GM18858 (cell line): ENCODE measurements around the gene LAMA3.

Experiments
- ATAC-seq: cut with Tn5 transposase; IDR thresholded peaks from one replicate; pipeline ENCODE4 v1.9.1; 2021; ENCODE audit not compliant: unreplicated experiment

LAMA3 gene

GRCh38 chr18:23897291-23897690 lies 208.0 kb downstream of the LAMA3 start:
- no peak for ATAC-seq

DNA sequence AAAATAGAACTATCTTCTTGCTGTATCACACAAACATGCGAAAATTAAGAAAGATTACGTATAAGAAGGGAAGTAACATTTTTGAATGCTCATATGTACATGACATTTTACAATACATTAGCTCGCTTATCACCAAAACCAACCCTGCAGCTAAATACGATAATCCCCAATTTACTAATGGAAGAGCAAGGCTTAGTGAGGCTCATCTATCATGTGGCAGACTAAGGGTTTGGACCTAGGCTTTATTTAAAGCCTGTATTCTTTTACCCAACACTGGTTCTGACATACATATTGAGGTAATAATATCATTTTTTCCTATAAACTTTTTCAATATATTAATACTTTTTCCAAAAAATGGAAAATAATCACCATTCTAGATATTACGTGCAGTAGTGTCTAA lies 208.5 kb downstream of the LAMA3 start:
- ATAC-seq = no peak

DNA sequence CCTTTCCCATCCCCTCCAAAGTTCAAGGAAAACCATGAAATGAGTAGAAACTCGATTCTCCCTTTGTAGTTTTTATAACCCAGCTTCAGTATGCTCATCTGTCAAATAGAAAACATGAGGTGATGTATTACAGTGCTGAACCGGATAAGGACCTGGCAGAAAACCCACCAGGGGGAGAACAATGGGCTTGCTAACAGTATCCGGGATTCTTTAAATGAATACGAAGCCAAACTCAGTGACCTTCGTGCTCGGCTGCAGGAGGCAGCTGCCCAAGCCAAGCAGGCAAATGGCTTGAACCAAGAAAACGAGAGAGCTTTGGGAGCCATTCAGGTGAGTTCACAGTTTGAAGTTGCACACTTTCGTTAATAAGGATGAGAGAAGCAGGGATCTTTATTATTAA lies 211.7 kb downstream of the LAMA3 start:
- ATAC-seq = no peak

DNA sequence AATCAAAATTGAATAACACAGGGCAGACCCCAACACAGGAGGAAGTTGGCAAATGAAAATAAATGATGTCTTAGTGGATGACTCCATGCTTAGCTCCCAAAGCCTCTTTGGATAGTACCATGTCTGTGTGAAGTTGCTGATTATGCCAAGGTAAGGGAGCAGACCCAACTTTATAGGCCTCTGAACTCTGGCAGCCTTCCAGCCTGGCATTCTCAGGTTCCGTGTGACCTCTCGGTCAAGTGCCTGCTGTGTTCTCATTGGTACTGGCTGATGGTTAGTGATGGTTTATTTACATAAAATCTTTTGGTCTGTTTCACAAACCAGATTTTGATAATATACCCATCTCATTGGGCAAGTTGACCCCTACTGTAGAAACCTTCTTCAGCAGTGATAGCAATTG lies 213.1 kb downstream of the LAMA3 start:
- no peak for ATAC-seq

DNA sequence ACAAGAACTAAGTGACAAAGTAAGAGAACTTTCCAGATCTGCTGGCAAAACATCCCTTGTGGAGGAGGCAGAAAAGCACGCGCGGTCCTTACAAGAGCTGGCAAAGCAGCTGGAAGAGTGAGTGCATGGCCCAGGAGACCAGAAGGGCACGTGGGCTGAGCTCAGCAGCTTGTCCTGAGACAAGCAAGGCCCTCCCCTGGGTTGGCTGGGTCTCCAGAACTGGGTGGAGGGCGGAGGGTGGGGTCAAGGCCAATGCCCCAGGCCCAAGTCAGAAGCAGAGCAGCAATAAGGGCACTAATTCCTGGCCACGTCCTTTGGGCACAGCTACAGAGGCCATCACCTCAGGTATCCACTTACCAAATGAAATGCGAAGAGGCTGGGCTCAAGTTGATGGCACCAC lies 214.7 kb downstream of the LAMA3 start:
- ATAC-seq = no peak

DNA sequence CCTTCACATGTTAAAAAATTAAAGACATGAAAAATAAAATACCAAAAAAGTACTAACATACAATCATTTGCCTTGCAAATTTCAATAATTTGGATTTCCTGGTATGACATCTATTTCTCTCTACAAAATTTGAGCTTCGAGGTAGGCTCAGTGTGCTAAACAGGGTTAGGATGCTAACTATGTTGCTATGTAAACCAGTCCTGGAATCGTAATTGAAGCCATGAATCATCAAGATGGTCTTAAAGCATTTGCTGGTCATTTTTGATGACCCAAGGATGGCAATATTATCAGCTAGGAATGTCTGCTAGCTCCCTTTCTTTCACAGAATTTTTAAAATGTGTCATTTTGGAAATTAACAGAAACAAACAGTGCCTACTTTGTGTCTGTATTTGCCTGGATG lies 217.4 kb downstream of the LAMA3 start:
- ATAC-seq = no peak

GRCh38 chr18:23908827-23909226 lies 219.6 kb downstream of the LAMA3 start:
- ATAC-seq = no peak

DNA sequence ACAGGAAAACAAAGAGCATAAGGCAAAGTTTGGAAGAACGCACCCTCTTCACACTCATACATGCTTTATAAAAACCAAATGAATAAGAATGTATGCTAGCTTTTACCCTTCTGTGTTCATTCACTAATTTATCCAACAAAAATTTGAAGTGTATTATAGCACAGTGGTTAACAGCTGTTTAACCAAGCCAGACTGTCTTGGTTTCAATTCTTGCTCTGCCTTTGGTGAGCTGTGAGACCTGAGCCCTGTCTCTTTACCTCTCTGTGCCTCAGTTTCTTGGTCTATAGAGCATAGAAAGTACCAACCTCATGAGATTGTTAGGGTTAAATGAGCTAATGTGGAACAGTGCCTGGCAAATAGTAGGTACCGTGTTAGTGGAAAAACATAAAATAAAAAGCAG lies 220.8 kb downstream of the LAMA3 start:
- no peak for ATAC-seq

- no peak for ATAC-seq
Observed at GRCh38 chr18:23912356-23912755, 223.1 kb downstream of the LAMA3 start.

- no peak for ATAC-seq
Observed at GRCh38 chr18:23916338-23916737, 227.1 kb downstream of the LAMA3 start.

GRCh38 chr18:23918395-23919032 lies 229.3 kb downstream of the LAMA3 start:
- ATAC-seq = no peak

- no peak for ATAC-seq
Observed at GRCh38 chr18:23920054-23920453, 230.8 kb downstream of the LAMA3 start.

- no peak for ATAC-seq
Observed at GRCh38 chr18:23921716-23922285, 232.5 kb downstream of the LAMA3 start.

- no peak for ATAC-seq
Observed at GRCh38 chr18:23922939-23923338, 233.7 kb downstream of the LAMA3 start.

- ATAC-seq = no peak
Observed at GRCh38 chr18:23924813-23925212, 235.6 kb downstream of the LAMA3 start.

DNA sequence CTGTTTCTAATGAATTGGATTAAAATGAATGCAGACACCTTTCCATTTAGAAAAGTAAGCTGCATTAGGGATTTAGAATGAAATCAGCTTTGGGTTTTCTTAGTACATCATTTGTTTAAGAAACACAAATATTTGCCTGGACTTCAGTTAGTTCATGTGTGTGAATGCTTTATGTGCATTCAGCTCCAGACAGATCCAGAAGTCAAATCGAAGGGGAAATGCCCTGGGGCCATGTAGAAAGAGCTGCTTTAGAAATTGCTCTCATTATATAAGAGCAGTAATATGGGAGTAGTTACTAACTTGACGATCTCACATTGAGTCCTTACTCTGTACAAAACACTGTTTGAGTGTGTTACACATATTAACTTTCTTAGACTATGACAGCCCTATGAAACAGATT lies 237.3 kb downstream of the LAMA3 start:
- no peak for ATAC-seq

DNA sequence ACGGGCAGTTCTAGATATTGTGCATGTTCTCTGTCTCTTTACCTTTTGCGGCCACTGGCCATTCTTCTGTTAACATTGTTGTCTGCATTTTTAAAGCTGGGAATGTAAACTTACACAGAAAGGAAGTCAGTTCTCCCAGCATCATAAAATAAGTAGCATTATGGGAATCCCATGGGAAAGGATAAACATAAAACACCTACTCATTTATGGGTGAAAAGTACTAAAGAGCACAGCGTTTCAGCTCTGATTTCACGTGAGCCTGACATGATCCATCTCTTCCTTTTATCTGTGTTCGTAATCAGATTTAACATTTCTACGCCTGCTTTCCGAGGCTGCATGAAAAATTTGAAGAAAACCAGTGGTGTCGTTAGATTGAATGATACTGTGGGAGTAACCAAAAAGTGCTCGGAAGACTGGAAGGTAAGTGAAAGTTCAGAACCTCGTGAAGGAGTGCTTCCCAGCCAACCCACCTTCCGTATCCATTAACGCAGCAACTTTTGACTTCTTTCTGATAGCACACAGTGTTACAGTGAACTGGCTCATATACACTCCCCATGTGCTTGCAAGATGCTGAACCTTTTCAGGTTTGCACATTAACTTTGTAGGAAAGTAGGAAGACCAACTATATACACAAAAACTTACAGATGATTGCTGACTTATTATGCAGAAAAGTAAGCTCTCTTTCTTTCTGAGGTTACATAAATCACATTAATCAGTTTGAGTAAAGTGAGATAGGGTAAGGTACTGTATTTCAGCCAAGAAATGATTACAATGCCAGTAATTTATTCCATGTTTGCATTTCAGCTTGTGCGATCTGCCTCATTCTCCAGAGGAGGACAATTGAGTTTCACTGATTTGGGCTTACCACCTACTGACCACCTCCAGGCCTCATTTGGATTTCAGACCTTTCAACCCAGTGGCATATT lies 238.8 kb downstream of the LAMA3 start:
- ATAC-seq = no peak

DNA sequence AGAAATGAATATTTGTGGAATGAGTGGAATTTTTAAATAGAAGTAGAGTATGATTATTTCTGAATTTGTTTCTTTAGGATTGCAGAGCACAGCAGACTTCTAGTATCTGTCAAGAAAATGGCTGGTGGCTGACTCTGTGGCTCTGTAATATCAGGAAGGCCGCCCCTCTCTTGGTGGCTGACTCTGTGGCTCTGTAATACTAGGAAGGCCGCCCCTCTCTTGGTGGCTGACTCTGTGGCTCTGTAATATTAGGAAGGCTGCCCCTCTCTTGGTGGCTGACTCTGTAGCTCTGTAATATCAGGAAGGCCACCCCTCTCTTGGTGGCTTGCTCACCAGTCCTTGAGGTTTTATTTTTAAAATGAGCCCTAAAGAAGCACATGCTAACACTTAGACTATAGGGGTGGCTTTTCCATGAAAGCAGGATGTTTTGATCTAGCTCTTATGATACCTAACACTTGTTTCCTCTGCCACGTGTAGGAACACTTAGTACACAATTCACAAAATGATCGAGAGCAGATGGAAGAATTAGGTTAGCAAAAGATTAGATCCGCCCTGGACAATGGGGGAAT lies 240.2 kb downstream of the LAMA3 start:
- no peak for ATAC-seq

- no peak for ATAC-seq
Observed at GRCh38 chr18:23930002-23930401, 240.7 kb downstream of the LAMA3 start.

GRCh38 chr18:23932385-23933067 lies 243.3 kb downstream of the LAMA3 start:
- no peak for ATAC-seq

DNA sequence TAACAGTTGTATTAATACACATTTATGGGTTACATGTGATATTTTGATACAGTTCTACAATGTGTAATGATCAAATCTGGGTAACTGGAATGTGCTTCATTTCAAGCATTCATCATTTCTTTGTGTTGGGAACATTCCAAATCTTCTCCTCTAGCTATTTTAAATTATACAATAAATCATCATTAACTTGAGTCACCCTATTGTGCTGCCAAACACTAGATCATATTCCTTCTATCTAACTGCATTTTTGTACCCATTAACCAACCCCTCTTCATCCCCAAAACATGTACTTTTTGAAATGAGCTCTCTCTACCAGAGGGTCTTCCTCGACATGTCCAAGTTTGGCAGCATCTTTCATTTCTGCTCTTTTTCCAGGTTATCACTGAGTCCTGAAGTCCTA lies 244.2 kb downstream of the LAMA3 start:
- ATAC-seq = no peak
